HG03469 (cell line): Measurements from ENCODE around the gene FUT6.

ENCODE experiments used
- ATAC-seq: cut with Tn5 transposase; IDR thresholded peaks from one replicate; pipeline ENCODE4 v1.9.1; 2021; ENCODE audit warnings: mild to moderate bottlenecking, moderate library complexity, moderate number of reproducible peaks; ENCODE audit not compliant: unreplicated experiment

The FUT6 gene

GRCh38 chr19:5806905-5807304 lies 32.6 kb downstream of the FUT6 start:
- no peak for ATAC-seq

DNA sequence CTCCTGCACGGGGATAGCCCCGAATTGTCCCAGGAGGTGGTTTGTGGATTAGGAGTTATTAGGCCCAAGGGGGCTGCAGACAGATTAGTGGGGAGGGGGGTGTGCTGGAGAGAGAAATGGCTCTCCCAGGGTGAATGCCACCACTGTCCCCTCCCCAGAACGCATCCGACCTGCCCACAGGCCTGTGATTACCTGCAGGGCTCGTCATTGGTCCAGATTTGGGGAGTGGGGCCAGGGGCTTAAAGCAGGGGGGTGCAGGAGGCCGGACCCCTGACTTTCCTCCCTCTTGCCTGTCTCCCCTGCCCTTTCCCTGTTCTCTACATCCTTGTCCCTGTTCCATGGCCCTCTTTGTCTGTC lies 33.4 kb downstream of the FUT6 start:
- ATAC-seq = no peak

- ATAC-seq = no peak
These were observed 33.9 kb downstream of the FUT6 start for GRCh38 chr19:5805462-5806132.

DNA sequence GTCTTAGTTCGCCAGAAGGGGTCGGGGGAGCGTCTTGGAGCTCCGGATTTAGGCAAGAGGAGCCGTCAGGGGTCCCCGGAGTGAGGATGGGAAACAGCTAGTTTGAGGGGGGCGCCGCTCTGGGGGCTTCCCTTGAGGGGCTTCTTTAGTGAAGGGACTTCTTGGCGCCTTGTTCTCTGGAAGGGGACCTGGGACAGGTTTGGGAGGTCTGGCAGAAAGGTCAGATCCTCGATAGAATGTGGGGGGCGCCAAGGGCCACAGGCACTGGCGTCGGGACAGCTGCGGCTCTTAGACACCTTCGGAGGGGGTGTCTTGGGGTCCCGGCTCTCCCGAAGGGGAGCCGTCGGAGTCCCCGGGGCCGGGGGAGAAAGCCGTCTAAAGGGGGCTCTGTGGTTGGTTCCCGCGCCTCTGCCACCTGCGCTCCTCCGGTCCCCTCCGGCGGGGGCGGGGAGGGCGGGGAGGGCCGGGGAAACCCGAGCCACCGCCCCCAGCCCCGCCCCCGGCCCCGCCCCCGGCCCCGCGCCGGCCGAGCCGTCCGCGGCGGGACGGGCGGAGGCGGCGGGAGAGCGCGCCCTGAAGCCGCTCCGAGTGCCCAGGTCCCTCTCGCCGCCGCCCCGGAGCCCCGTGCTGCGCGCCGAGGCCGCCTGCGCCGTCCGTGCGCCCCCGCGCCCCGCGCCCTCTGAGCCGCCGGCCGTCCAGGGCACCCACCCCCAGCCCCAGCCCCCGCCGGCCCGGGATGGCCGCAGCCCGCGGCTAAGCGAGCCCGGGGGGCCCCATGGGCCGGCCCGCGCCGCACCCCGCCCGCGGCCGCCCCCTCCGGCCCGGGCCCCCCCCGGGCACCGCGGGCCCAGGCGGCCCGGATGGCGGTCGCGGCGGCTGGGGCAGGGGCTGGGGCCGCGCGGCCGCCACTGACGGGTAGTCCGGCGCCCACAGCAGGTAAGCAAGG lies 34.7 kb downstream of the FUT6 start, which contains the start of gene NRTN:
NRTN (plus strand) TSS at position 552 of the 946 bp plus-strand sequence. CDS start 19,099 bp downstream, outside the sequence.
- no peak for ATAC-seq

DNA sequence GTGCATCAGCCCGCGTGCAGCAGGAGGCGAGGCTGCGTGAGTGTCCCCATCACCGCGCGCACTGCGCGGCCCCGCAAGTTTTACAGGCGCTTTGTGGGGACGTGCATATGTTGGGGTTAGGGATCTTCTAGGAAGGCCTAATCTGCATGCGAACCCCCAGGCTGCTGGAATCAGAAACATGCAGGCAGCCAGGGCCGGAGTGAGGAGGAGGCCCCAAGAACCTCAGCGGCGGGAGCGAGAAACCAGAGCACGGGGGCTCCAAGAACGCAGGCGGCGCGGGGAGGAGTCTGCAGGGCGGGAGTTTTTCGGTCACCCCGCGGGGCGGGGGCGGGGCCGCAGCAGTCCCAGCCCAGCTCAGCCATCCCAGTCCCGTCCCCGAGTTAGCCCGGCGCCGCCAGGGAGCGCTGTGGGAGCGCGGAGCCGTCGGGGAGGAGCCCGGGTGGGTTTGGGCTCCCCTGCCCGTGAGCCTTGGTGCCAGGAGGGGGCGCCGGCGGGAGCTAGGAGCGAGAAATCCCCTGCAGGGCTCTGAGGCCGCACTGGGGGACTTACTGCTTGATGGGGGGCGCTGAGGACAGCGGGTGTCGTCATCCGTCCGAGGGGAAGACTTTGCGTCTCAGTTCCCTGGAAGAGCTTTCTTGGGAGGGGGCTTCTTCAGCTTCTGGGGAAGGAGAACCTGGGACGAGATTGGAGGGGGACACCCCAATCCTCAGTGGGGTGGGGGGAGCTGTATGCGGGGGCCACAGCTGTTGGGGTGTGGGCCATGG lies 35.6 kb downstream of the FUT6 start:
- ATAC-seq = no peak

GRCh38 chr19:5803441-5803751 lies 36.1 kb downstream of the FUT6 start:
- ATAC-seq = no peak

GRCh38 chr19:5801796-5802619 lies 37.5 kb downstream of the FUT6 start:
- ATAC-seq = no peak

DNA sequence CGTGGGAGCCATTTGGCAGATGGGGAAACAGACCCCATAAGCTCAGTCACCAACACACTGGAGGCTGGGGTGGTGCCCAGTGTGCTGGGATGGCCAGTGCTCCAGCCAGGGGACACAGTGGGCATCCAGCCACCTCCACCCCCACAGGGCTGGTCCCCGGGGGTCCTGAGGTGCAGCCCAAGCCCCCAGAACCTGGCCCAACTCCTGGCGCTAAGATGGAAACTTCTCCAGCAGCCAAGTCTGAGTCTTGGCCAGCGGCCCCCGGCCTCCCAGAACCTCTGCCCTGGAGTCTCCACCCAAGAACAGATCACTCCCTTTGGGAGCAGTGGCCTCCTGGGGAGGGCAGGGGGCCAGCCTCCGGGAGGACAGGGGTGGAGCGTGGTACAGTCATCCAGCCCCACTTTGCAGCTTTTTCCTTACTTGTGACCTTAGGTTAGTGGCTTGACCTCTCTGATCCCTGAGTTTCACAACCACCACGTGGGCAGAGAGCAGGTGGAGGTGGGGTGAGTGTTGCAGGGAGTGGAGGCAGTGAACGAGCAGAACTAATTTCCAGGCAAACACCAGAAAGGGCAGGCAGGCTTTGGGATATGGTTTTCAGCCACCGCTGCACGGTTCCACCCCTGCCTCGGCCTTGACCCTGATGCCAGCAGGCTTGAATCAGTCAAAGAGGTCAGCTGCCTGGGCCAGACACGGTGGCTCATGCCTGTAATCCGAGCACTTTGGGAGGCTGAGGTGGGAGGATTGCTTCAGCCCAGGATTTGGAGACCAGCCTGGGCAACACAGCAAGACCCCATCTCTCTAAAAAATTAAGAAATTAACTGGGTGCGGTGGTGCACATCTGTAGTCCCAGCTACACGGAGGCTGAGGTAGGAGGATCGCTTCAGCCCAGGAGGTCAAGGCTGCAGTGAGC lies 38.9 kb downstream of the FUT6 start:
- no peak for ATAC-seq

DNA sequence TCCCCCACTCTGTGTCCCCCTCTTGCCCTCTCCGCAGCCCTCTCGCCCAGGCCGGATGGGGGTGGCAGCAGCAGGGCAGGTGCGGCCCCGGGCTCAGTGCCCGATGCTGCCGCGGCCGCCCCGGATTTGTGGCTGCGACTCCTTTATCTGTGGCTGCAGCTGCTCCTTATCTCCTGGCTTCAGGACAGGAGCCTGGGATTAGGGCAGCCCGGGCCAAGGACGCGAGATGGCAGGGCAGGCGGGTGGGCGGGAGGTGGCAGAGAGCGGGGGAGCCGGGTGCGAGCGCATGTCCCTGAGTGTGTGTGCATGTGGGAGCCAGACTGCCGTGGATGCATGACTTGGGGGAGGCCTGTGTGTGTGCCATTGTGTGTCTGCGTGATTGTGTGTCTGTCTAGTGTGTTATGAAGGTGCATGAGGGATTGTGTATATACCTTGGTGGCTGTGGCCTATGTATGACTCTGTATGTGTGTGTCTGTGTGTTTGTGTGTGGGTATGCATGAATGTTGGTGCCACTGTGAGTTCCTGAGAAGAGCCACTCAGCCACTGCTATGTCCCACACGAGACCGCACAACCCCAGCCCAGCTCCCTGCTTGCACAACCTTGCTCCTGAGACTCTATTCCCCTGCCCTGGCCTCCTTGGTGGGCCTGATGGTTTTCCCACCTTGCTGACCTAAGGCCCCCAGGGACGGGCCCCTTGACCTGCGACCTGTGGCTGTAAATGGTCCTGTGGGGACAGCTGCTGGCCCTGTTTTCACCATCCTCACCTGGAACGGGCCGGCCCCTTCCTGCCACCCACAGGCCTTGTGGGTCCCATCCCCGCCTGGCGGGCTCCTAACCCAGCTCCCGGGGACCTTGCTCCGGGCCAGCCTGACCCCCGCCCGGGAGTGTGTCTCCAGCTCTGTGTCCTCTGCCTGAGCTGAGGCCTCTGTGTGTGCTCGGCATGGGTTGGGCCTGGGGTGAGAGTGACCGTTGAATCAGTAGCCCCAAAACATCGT lies 40.0 kb downstream of the FUT6 start:
- no peak for ATAC-seq

DNA sequence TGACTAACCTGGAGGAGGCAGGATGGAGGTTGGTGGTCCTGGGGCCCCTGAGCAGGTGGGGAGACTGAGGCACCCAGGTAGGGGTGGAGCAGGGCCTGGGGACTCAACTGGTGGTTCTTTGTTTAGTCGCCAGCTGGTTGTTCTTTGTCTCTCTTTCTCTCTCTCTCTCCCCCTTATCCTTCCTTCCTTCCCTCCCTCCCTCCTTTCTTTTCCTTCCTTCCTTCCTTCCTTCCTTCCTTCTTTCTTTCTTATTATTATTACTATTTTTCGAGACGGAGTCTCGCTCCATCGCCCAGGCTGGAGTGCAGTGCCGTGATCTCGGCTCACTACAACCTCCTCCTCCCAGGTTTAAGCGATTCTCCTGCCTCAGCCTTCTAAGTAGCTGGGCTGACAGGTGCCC lies 41.3 kb downstream of the FUT6 start:
- ATAC-seq = no peak

DNA sequence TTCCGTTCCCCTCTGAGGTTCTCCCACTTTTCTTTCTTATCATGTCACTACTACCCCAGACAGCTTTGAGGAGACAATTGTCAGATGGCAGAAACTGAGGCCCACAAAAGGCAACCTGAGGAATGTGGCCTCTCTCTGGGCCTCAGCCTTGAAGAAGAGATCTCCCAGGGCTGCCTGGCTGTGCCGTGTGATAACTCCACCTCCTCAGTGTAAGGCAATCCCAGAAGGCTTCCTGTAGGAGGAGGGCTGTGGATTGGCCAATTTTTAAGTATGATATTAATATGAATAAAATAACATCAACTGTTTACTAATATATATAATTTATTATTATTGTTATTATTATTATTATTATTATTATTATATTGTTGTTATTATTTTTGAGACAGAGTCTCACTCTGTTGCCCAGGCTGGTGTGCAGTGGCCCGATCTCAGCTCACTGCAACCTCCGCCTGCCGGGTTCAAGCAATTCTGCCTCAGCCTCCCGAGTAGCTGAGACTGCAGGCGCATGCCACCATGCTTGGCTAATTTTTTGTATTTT lies 44.1 kb downstream of the FUT6 start:
- ATAC-seq = no peak

GRCh38 chr19:5793188-5793587 lies 46.3 kb downstream of the FUT6 start:
- ATAC-seq = no peak

DNA sequence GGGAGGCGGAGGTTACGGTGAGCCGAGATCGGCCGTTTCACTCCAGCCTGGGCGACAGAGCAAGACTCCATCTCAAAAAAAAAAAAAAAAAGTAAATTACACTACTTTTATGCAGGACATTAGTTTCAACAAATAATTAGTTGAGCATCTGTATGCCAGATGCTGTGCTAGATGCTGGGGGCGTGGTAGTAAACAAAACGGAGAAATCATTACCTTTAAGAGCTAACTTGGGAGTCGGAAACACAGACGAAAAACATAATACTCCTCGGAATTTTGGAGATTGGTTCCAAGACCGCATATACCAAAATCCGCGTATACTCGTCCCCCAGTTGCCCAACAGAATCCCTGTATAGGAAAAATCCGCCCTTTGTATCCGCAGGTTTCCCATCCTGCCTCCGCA lies 47.3 kb downstream of the FUT6 start:
- no peak for ATAC-seq

DNA sequence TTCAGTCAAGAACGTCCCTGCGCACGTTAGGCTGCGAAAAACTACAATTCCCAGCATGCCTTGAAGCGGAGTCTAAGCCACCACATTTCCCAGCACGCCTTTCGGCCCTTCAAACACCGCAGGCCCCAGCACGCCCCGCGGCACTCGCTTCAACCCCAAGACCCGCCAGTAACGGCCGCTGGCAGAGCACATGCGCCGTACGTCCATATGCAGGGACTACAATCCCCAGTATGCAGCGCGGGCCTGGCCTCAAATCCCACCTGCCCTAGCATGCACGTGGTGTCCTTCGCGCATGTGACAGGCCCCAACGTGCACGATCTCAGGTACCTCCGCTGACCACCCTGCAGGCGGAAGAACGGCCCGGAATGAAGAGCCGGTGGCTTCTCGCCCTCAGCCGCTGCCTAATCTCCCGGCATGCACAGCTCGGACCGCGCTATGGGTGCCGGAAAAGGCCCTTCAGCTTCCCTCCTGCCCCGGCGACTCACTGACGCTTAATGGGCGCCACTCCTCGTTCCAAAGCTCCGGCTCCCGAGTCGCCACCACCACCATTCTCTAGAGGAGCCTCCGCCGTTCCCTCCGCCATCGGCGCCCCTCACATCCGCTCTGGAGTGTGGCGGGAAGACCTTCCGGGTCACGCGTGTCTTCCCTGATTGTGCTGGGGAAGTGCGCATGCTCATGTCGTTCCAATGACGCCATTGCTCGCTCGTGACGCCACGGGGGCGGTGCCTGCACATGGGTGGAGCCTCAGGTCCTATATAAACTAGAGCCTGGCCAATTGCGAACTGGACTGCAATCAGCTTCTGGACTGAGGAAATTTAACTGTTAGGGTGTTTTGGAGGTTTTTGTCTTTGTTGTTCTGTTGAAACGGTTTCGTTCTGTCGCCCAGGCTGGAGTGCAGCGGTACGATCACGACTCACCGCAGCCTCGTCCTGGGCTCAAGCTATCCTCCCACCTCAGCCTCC lies 48.7 kb downstream of the FUT6 start, which contains the start of gene DUS3L:
DUS3L (minus strand) TSS at position 605 of the 962 bp plus-strand sequence; CDS start at position 583, 22 bp downstream.
- peak; percentile 75 for ATAC-seq

DNA sequence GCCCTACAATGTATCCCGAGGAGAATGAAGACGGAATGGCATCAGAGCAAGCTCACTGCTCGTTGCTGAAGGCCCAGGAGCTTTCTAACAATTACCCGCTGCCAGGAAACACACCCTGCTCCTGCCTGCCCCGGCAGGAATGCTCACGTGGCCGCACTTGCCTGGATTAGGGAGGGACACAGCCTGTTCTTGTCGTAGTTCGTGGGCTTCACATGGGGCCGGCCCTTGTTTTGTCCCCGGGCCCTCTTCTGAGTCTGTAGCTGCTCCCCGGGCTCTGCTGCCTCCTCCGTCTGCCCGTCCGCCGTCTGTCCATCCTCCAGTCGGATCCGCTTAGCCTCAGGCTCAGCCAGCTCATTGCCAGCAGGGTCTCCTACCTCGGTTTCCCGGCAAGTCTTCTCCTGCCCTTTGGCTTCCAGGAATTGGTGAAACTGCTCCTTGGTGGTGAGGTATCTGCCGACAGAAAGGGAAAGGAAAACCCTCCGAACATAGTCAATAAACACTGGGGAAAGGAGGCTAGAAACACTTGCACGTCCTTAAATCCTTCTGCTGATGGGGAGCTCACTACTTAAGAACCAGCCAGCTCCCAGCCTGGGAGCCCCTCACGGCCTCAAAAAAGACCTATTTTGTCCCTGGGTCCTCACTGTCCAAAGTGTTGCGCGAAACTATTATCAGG lies 49.5 kb downstream of the FUT6 start:
- no peak for ATAC-seq

DNA sequence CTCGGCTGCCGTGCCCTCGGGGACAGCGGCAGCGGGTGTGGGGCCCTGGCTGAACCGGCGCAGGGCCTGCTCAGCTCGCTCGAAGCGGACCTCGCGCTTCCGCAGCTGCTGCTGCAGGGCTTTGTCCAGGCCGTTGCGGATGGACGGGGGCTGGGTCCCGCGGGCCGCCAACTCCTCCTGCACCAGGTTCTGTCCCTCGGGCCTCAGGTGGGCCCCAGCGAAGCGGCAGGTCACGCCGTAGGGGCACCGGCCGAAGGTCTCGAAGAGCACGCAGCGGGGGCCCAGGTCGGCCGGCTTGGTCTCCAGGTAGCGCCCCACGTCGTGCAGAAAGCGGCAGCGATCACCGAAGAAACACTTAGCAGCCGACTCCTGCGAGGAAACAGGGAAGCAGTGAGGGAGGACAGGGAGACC lies 50.1 kb downstream of the FUT6 start:
- ATAC-seq = no peak
